Brain pericyte (primary cell): ENCODE data around the gene PRSS57.

Source experiments
- DNase-seq: peaks from one replicate; pipeline ENCODE4 v3.0.0-alpha.2; 2012; ENCODE audit warnings: low read depth, low spot score

Gene PRSS57

DNA sequence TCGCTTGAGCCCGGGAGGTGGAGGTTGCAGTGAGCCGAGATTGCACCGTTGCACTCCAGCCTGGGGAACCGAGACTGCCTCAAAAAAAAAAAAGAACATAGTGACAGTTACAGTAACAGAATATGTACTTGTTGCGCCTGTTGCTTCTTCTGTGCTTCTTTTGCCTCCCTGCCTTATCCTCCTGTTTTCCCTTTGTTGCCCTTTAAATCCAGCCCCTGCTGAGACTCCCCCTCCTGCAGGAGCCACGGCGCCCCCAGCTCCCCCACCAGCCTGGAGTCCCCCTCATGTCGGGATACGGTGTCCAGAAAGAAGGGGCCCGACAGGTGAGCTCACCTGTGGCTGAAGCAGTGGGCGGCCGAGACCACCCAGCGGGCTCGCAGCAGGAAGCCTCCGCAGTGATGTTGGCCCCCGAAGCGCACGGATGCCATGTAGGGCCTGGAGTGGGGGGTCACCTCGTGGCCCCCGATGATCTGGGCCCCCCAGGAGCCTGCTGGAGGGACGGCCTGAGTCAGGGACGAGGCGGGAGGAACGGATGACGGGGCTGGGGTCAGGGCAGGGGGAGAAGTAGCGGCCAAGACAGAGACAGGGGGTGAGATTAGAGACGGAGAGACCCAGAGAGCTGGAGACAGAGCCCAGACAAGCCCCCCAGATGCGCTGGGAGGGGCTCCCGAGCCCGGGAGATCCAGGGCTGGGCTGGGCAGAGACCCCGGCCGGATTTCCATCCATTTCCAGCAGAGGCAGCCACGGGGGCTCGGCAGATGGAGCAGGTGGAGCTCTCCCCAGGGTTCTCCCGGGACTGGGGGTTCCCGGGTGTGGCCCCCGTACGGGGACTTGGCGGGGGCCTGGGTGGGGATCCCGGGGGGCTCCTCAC is 536 bp downstream of the PRSS57 start:
- no peak for DNase-seq

- no peak for DNase-seq
These were observed 5.0 kb downstream of the PRSS57 start for GRCh38 chr19:690203-690602.

DNA sequence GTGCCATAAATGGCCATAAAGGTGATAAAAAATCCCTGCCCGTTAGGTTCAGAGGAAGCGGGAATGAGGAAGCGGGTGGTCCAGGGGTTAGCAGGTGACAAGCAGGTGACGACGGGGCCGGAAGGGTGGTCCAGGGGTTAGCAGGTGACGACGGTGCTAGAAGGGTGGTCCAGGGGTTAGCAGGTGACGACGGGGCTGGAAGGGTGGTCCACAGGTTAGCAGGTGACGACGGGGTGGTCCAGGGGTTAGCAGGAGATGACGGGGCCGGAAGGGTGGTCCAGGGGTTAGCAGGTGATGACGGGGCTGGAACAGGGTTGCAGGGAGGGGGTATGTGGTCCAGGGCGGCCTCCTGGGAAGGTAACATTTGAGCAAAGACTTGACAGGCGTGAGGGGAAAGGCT is 6.3 kb downstream of the PRSS57 start:
- DNase-seq, result no peak

DNA sequence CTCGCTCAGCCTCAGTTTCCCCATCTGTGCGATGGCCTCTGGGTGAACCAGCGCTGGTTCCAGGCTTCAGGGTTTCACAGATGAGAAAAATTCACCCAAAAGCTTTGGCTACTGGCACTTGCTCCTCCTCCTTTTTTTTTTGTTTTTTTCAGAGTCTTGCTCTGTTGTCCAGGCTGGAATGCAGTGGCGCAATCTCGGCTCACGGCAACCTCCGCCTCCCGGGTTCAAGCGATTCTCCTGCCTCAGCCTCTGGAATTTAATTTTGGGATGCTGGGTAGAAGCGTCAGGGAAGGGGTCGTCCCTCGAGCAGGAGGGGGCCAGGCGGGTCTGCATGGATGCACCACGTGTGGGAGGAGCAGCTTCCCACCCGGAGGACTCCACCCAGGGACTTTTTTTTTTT is 7.0 kb downstream of the PRSS57 start:
- DNase-seq, result no peak

DNA sequence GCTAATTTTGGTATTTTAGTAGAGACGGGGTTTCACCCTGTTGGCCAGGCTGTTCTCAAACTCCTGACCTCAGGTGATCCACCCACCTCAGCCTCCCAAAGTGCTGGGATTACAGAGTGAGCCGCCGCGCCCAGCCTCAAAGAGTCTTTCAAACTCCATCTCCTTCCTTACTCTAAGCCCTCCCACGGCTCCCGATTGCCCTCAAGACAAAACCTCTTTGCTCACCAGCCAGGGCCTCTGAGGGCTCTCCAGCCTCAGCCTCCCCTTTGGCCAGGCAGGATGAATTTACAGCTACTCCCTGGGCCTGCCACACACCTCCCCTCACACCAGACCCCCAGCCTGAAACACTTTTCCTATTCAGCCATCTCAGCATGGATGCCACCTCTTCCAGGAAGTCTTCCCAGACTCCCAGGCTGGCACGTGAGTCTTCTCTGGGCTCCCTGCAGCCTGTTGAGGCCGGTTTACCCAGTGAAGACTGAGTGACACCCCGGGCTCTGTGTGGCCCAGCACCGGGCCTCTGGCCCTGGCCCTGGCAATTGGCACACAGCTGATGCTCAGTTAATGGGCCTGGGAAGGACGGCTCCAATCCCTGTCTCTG is 7.6 kb downstream of the PRSS57 start:
- no peak for DNase-seq

DNA sequence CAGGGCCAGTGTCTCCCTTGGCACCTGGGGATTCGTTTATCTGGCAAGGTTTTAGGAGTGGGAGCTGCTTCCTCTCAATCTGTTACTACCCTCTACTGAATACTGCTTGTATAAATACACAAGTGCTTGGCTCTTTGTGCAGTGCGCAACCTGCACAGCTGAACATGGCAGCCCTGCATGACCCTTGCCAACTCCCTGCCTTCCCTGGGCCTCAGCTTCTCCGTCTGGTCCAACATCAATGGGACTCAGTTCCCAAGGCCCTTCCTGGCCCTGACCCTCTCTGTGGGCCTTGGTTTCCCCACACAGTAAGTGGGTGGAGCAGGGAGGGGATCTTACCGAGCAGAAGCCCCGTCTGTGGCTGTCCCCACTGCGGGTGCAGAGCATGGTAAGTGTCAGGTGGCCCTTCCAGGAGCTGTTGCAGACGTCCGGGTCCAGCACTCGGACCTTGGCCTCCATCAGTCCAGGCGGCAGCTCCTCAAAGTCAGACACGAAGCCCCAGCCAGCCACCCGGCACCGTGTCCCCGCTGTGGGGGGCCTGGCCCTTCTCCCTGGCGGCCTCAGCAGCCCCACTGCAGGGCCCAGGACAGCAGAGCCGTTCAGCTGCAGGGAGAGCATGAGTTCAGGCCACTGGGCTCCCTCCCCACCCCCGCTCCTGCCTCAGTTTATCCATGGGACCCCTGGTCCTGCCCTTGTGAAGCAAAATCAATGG is 8.5 kb downstream of the PRSS57 start:
- DNase-seq, result no peak

DNA sequence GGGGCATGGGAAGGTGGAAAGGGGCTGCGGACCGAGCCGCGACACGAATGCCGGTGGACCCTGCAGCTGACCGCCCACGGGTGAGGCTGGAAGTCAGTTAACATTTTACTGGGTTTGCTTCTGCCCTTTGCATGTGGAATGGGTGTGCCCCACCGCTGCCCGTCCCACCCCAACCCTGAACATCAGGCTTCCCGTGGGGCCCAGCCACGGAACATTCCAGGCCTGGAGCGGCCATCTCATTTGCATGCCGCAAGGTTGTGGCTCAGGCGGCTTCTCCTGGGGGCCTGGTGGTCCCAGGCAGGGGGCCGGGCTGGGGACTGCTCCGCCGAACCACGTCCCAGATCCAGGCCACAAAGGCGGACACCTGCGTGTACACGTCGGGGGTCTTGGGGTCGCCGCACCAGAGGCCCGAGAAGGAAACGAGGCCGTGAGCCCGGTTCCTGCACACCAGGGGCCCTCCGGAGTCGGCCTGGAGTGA is 9.8 kb downstream of the PRSS57 start:
- DNase-seq, result no peak

DNA sequence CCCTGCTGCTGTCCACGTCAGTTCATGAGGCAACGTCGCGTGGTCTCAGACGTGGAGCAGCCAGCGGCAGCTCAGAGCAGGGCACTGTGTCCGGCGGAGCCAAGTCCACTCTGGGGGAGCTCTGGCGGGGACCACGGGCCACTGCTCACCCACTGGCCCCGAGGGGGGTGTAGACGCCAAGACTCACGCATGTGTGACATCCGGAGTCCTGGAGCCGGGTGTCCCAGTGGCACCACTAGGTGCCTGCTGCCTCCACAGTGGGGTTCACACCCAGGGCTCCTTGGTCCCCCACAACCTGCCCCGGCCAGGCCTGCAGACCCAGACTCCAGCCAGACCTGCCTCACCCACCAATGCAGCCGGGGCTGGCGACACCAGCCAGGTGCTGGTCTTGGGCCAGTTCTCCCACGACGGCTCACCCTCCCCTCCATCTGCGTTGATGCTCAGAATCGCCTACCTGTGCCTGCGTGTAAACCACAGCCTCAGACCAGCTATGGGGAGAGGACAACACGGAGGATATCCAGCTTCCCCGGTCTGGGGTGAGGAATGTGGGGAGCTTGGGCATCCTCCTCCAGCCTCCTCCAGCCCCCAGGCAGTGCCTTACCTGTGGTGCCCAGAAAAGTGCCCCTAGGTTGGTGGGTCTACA is 12.5 kb downstream of the PRSS57 start:
- no peak for DNase-seq

- no peak for DNase-seq
These were observed 13.9 kb downstream of the PRSS57 start for GRCh38 chr19:681029-682019.

- DNase-seq, result peak; percentile 91
These were observed 14.8 kb downstream of the PRSS57 start for GRCh38 chr19:680287-681028.

GRCh38 chr19:679418-680286 is 15.6 kb downstream of the PRSS57 start:
- DNase-seq, result no peak

DNA sequence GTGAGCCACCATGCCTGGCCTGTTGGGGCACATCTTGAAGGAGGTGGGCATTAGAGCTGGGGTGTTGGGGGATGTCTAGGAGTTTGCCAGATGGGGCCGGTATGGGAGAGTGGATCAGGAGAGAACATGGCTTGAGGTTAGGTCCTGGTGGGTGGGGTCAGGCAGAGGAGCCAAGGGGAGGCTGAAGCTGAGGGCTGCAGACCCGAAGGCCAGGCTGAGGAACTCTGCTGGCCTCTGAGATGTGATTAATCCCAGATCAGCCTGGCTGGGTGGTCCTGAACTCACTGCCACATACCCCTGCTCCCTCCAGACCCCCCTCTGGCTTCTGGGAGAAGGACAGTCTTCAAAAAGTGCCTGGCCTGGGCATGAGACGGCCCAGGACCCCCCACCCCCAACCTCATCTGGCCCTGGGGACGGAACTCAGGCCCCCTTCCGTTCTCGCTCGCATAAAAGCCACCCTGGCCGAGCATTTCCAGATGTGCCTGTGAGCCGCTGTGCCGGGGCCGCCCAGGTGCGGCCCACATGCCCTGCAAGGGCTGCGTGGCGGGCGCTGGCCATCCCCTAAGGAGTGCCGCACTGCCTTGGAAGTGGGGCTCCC is 16.4 kb downstream of the PRSS57 start:
- no peak for DNase-seq

GRCh38 chr19:677601-678436 is 17.4 kb downstream of the PRSS57 start:
- DNase-seq, result no peak

- DNase-seq, result no peak
These were observed 18.1 kb downstream of the PRSS57 start for GRCh38 chr19:677201-677600.

GRCh38 chr19:676339-677105 is 18.7 kb downstream of the PRSS57 start, which contains the start of gene FSTL3:
Gene FSTL3, plus strand, starts transcription at chr19:676392. Its CDS starts 32 bp downstream, at chr19:676424.
- no peak for DNase-seq

- no peak for DNase-seq
These were observed 19.3 kb downstream of the PRSS57 start for GRCh38 chr19:676007-676338.
